GM18511 (cell line): Measurements from ENCODE around the gene SLC40A1.

ENCODE experiments used
- ATAC-seq: cut with Tn5 transposase; IDR thresholded peaks from one replicate; pipeline ENCODE4 v1.9.1; 2021; ENCODE audit warnings: mild to moderate bottlenecking, moderate library complexity; ENCODE audit not compliant: unreplicated experiment

The SLC40A1 gene, protein sequence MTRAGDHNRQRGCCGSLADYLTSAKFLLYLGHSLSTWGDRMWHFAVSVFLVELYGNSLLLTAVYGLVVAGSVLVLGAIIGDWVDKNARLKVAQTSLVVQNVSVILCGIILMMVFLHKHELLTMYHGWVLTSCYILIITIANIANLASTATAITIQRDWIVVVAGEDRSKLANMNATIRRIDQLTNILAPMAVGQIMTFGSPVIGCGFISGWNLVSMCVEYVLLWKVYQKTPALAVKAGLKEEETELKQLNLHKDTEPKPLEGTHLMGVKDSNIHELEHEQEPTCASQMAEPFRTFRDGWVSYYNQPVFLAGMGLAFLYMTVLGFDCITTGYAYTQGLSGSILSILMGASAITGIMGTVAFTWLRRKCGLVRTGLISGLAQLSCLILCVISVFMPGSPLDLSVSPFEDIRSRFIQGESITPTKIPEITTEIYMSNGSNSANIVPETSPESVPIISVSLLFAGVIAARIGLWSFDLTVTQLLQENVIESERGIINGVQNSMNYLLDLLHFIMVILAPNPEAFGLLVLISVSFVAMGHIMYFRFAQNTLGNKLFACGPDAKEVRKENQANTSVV

GRCh38 chr2:189580658-189581353, at the start of gene SLC40A1:
SLC40A1 (minus strand) TSS chr2:189580786; CDS start chr2:189580460, 326 bp downstream.
- ATAC-seq: peak; percentile 54

GRCh38 chr2:189629531-189630453, 49.2 kb upstream of the SLC40A1 start:
- no peak for ATAC-seq

DNA sequence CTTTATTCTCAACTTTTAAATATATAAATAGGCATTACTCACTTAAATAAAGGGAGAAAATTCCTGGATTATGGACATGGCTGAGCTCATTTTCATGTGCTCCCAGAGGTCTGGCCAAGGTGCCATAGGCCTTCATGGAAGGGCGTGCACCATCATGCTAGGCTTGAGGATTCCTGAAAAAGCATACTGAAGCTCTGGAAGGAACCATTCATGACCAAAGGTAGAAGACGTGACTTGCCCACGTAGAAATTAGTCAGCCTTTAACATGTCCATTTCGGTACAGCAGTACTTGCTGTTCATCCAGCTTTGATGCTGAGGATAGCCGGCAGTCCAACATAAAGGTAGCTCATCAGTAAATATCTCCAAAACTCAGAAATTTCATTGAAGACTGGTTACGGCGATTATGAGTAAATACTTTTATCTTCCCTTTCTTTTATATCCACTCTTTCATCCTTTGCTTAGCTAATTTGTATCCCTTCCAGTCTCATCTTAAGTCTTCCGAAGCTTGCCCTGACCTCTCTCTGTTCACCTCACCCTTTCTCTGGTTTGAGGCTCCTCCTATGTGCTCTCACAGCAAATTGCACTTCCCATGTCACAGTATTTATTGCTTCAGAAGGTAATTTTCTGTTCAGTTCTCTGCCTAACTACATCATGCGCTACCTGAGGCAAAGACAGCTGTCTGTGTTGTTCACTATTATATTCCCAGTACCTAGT, 48.4 kb upstream of the SLC40A1 start:
- ATAC-seq: no peak

DNA sequence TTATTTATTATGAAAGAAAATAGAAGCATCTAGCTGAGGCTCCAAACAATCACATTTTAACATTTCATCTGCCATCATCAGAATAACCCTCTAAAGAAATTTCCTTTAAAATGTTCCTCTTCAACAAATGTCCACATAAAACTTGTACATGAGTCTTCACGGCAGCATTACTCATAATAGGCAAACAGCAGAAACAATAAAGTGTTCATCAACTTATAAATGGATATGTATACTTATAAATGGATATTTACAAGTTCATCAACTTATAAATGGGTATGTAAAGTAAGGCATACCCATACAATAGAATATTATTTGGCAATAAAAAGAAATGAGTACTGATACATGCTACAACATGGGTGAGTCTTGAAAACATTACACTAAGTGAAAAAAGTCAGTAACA, 47.2 kb upstream of the SLC40A1 start:
- no peak for ATAC-seq

- ATAC-seq: no peak
These were observed 45.0 kb upstream of the SLC40A1 start for GRCh38 chr2:189625636-189626035.

- no peak for ATAC-seq
These were observed 44.2 kb upstream of the SLC40A1 start for GRCh38 chr2:189624648-189625355.

DNA sequence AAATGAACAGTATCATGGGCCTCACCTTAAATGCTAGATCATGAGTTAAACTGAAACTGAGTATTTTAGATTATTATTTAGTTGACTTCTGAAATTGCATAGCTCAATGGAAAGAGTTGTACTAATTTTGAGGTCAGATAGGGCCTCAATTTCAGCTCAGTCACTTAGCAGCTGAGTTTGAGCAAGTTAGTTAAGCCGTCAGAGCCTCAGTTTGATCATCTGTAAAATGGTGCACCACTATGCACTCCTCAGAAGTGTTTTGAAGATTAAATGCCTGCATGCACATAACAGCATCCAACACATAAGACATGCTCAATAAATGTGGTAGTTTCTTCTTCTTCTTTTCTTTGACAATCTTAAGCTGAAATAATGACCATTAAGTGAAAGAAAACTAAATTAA, 42.5 kb upstream of the SLC40A1 start:
- no peak for ATAC-seq

DNA sequence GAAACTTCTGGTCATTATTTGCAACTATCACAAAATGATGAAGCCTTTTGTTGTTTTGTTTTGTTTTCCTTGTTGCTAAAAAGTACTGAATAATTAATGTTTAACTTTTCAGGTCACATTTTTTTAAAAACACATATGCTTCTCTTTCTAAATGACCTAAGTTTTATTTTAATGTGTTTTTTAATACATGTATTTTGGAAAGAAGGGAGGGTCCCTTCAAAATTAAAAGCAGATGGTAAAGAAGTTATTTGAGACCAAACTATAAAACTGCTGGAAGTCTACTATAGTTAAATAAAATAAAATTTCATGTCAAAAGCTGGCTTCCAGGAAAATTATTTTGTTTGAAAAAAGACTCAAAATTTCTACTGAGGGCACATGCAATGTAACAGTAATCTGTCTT, 41.2 kb upstream of the SLC40A1 start:
- ATAC-seq: no peak

- no peak for ATAC-seq
These were observed 37.6 kb upstream of the SLC40A1 start for GRCh38 chr2:189618197-189618596.

- no peak for ATAC-seq
These were observed 34.0 kb upstream of the SLC40A1 start for GRCh38 chr2:189614585-189614984.

DNA sequence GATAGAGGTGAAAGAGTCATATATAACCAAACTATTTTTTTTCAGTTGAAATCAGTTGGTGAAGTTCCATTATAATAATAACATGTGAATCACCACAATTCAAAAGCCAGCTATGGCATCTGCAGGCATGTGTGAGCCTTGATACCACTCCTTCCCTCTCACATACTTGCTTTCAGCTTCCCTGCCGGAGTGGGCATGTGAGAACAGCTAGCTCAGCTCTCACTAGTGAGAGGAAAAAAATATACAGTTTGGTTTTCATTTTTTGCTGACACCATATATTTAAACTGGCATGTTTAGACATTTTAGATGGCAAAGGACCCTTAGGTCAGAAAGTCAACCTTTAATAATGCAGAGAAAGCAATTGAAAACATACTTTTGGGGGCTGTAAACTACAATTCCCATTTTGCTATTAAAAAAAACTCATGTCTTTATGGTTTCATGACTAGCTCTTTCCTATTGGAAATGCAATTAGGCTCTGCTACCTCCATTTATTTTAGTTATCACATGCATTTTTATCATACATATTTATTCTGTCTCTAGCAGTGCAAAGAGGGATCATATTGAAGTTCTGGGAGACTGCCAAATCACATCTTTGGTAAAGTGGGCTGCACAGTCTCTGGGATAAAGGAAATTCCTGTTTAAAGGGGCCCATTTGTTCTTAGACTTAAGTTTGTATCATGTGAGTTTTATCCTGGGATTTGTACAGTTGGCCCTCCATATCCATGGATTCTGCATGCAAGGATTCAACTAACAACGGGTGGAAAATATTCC, 33.2 kb upstream of the SLC40A1 start:
- no peak for ATAC-seq

- no peak for ATAC-seq
These were observed 32.6 kb upstream of the SLC40A1 start for GRCh38 chr2:189613077-189613636.

DNA sequence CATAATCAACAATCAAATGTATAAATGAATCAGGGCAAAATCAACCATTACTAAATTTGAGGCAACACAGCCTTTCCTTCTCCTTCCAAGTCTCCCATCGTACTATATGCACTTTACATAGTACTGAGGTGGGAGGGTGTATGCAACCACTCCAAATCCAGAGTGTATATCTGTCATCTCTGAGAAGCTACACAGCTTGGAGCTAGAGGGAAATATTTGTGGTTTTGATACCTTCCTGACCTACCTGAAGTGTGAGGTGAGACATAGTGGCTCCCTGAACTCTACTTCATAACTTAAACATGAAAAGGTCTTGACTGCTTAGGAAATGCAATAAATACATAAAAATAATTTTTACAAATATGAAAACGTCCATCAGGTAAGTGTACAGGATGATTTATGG, 30.1 kb upstream of the SLC40A1 start:
- no peak for ATAC-seq

GRCh38 chr2:189609853-189610252, 29.3 kb upstream of the SLC40A1 start:
- ATAC-seq: no peak

DNA sequence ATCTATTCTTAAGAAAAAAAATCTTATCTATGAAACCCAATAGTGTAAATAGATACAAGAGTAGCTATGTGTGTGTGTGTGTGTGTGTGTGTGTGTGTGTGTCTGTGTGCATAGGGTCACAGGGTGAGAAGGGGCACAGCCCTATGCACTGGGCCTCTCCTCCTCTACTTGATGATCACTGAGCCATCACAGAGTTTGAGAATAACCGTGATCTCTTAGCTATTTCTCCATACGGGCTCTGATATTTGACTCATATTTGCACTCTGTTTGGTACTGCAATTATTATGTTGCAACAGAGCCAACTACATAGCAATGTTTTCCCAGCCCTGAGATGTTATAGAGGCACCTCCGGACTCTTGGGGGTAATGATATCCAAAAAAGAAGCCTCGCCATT, 28.8 kb upstream of the SLC40A1 start:
- ATAC-seq: no peak

DNA sequence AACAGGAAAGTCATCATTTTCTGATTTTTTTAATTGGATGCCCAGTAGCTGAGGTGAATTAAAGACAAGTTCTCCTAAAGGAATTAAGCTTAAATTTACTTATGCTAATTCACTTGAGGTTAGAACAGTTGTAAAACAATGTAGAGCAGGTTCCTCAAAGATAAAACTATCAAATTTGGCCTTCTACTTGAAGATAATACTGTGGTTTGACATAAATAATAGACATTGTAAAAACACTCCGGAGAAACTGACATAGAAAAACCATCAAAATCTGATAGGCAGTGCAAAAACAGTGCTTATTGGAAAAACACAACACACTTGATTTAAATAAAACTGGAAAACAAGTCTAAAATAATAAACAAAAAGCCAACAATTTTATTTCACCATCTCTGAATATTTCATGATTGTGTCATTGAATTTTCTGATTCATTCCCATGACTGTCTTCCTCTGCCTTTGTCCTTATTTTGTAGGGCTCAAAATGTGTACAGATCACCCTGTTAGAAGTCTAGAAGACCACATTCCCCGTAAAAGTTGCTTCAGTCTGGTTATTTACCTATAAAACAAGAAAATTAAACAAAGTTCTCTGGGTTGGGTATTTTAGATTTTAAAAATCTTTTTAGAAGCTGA, 28.3 kb upstream of the SLC40A1 start:
- ATAC-seq: no peak

GRCh38 chr2:189608170-189608569, 27.6 kb upstream of the SLC40A1 start:
- ATAC-seq: no peak

GRCh38 chr2:189602233-189602632, 21.6 kb upstream of the SLC40A1 start:
- no peak for ATAC-seq
